Suprapubic skin (tissue), 4 donors: Measurements from ENCODE around the gene TBC1D8. TPM values are rescaled to one million over a fixed set of nuclear protein-coding genes. Genes with fewer than 3 reads are reported as not detected.

ENCODE experiments used
- DNase-seq, 2 donors: peaks; one replicate each; pipeline ENCODE4 v3.0.0-alpha.2; 2019; ENCODE audit warnings: low spot score in 2 of 2
- H3K27ac ChIP-seq: fragments of 200-600 bp; sonication (generic); one replicate; pipeline ENCODE4 v1.5.1; 2019
- H3K27me3 ChIP-seq: fragments of 200-600 bp; sonication (generic); one replicate; pipeline ENCODE4 v1.5.1; 2019
- H3K36me3 ChIP-seq: fragments of 200-600 bp; sonication (generic); one replicate; pipeline ENCODE4 v1.5.1; 2019
- H3K4me1 ChIP-seq: fragments of 200-600 bp; sonication (generic); one replicate; pipeline ENCODE4 v1.5.1; 2019
- H3K4me3 ChIP-seq: fragments of 200-600 bp; sonication (generic); one replicate; pipeline ENCODE4 v1.5.1; 2019; ENCODE audit warnings: mild to moderate bottlenecking
- H3K9me3 ChIP-seq: fragments of 200-600 bp; sonication (generic); one replicate; pipeline ENCODE4 v1.5.1; 2019
- CTCF ChIP-seq, 2 donors: fragments of 200-600 bp in 1 of 2; fragments of 450-650 bp in 1 of 2; sonication (generic) in 1 of 2; IDR thresholded peaks; one replicate each; pipeline ENCODE4 v1.5.1; 2016 to 2019; ENCODE audit warnings: antibody characterized with exemption in 2 of 2, mild to moderate bottlenecking in 1 of 2, moderate library complexity in 1 of 2
- EP300 ChIP-seq: sonication (generic); formaldehyde crosslinking; IDR thresholded peaks from one replicate; pipeline ENCODE4 v1.6.1; 2017; ENCODE audit warnings: antibody characterized with exemption
- POLR2A ChIP-seq, 2 donors: fragments of 450-650 bp; IDR thresholded peaks; one replicate each; pipeline ENCODE4 v1.6.1; 2017; ENCODE audit warnings: antibody characterized with exemption in 2 of 2, mild to moderate bottlenecking in 2 of 2, moderate library complexity in 2 of 2
- POLR2AphosphoS5 ChIP-seq, 3 donors: sonication (generic); formaldehyde crosslinking; IDR thresholded peaks; one replicate each; pipeline ENCODE4 v1.6.1; 2017; ENCODE audit warnings: antibody characterized with exemption in 3 of 3
- WGBS: methylation state at CpG from one replicate; pipeline ENCODE4 v1.1.5; 2018; 5-methylcytosine and 5-hydroxymethylcytosine counted together
- total RNA-seq, 4 donors: library from RNA; depleted of rRNA; stranded (reverse); fragments of >200 nt; gene quantifications; one replicate each; pipeline ENCODE4 v1.1.0, GENCODE V29; 2016

Gene TBC1D8
- total RNA-seq, 4 donors from 2014 or later: 38.8 to 309 (median 68.3) TPM

- H3K27me3 ChIP-seq: no peaks in the 10 kb centered on the region
- H3K27ac ChIP-seq: no peak overlapping the region
- WGBS: 89% methylated on average over 10 of the region's 11 CpGs
- H3K4me3 ChIP-seq: no peak overlapping the region
- peaks cover 26% of the 10 kb centered on the region for H3K36me3 ChIP-seq
- no peaks in the 10 kb centered on the region for H3K4me1 ChIP-seq
- DNase-seq: peak in 1 of 2 donors; percentile 51
- H3K9me3 ChIP-seq: no peaks in the 10 kb centered on the region
- TF ChIP-seq EP300: no peak
- TF ChIP-seq POLR2AphosphoS5 (IDR thresholded peaks at IDR 0.05): no peak
- no peak for TF ChIP-seq POLR2A (IDR thresholded peaks at IDR 0.05)
- TF ChIP-seq CTCF (IDR thresholded peaks at IDR 0.05): no peak
These were observed 165.0 kb downstream of the TBC1D8 start for GRCh38 chr2:100986157-100986556.

DNA sequence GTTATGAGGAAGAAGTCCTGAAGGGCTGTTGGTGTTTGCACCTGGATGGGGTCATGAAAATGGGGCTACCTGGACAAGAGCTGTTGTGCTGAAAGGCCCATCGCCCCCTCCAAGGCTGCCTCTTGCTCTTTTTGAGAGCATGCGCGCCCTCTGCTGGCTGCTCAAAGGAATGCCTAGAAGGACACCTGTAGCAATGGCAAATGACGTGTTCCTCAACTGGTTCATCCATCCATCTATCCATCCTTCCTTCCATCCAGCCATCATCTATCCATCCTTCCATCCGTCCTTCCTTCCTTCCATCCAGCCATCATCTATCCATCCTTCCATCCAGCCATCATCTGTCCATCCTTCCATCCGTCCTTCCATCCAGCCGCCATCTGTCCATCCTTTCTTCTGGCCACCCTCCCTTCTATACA, 166.3 kb downstream of the TBC1D8 start:
- no peak for TF ChIP-seq POLR2AphosphoS5 (IDR thresholded peaks at IDR 0.05)
- peak; percentile 79 to 85 for TF ChIP-seq CTCF (IDR thresholded peaks at IDR 0.05)
- no peak for TF ChIP-seq EP300
- TF ChIP-seq POLR2A (IDR thresholded peaks at IDR 0.05): no peak
- WGBS: 30% methylated on average over 7 of the region's 7 CpGs
- Histone ChIP-seq H3K4me3 (no peak overlapping the region), H3K9me3 (no peaks in the 10 kb centered on the region), H3K4me1 (no peaks in the 10 kb centered on the region), H3K36me3 (peaks cover 15% of the 10 kb centered on the region), H3K27me3 (no peaks in the 10 kb centered on the region), H3K27ac (no peak overlapping the region)
- DNase-seq: peak in 1 of 2 donors; percentile 85

DNA sequence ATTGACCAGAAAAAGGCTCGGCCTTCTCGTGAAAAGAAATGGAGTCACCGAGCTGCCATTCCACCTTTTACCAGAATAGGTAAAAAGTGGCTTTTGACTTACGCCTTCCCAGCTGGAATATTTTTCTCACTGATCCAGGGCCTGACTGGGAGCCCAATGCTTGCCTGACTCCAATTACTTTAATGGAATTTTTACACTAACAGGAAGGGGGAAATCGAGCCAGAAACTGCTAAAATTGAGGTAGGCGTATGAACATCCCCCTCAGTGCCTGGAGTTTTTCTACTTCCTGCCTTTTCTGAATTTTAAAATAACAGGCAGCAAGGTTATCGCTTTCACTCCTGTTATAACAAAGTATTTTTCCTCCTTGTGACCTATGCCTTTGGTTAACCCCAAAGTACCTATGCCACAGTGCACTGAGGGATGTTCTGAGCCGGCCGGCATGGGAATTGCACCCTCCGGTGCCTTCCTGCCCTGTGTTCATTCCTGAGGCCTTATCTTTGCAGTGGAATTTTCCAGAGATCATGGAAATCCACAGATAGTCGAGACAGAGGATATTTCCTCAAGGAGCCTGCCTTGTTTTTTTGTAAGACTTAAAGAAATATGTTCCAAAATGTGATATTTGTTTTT, 167.4 kb downstream of the TBC1D8 start:
- peaks cover 7% of the 10 kb centered on the region for H3K36me3 ChIP-seq
- 80% methylated on average over 11 of the region's 11 CpGs for WGBS
- no peaks in the 10 kb centered on the region for H3K27me3 ChIP-seq
- no peak overlapping the region for H3K4me3 ChIP-seq
- H3K9me3 ChIP-seq: no peaks in the 10 kb centered on the region
- TF ChIP-seq POLR2AphosphoS5 (IDR thresholded peaks at IDR 0.05): no peak
- TF ChIP-seq EP300: no peak
- no peak for TF ChIP-seq CTCF (IDR thresholded peaks at IDR 0.05)
- TF ChIP-seq POLR2A (IDR thresholded peaks at IDR 0.05): no peak
- H3K27ac ChIP-seq: no peak overlapping the region
- no peaks in the 10 kb centered on the region for H3K4me1 ChIP-seq
- peak in 1 of 2 donors; percentile 10 for DNase-seq

- no peak for TF ChIP-seq CTCF (IDR thresholded peaks at IDR 0.05)
- TF ChIP-seq POLR2AphosphoS5 (IDR thresholded peaks at IDR 0.05): no peak
- Histone ChIP-seq H3K27ac (no peak overlapping the region), H3K27me3 (no peaks in the 10 kb centered on the region), H3K9me3 (no peaks in the 10 kb centered on the region), H3K36me3 (peaks cover 7% of the 10 kb centered on the region), H3K4me1 (no peaks in the 10 kb centered on the region), H3K4me3 (no peak overlapping the region)
- peak in 1 of 2 donors; percentile 55 for DNase-seq
- 94% methylated on average over 10 of the region's 12 CpGs for WGBS
These were observed 168.0 kb downstream of the TBC1D8 start for GRCh38 chr2:100983201-100983600.

GRCh38 chr2:100982431-100982861, 168.7 kb downstream of the TBC1D8 start:
- Histone ChIP-seq H3K27ac (no peak overlapping the region), H3K9me3 (no peaks in the 10 kb centered on the region), H3K4me1 (no peaks in the 10 kb centered on the region), H3K36me3 (peaks cover 6% of the 10 kb centered on the region), H3K27me3 (no peaks in the 10 kb centered on the region), H3K4me3 (no peak overlapping the region)
- DNase-seq: peak in 1 of 2 donors; percentile 44
- 80% methylated on average over 8 of the region's 8 CpGs for WGBS
- TF ChIP-seq CTCF (IDR thresholded peaks at IDR 0.05): no peak
- no peak for TF ChIP-seq EP300
- TF ChIP-seq POLR2AphosphoS5 (IDR thresholded peaks at IDR 0.05): no peak
- no peak for TF ChIP-seq POLR2A (IDR thresholded peaks at IDR 0.05)
